OCI-LY7 (cell line): ENCODE results near the gene TCTN3. TPM values are rescaled to one million over a fixed set of nuclear protein-coding genes. Genes with fewer than 3 reads are reported as not detected.
A peak's percentile ranks its signal among the peaks of the same experiment; 100 is the strongest.

Experiments
- Bru-seq: library from RNA; stranded (reverse); fragments of 400-500 nt; gene quantifications from one replicate; lab custom pipeline; 2021; lab: Mats Ljungman, UMichigan
- BruChase-seq, 2 experiments: library from RNA; stranded (reverse); fragments of 400-500 nt; gene quantifications; one replicate each; lab custom pipeline; 2021; lab: Mats Ljungman, UMichigan
- BruUV-seq: library from RNA; stranded (reverse); fragments of 400-500 nt; replicated peaks from 2 replicates; lab custom pipeline; 2021; lab: Mats Ljungman, UMichigan
- CTCF ChIA-PET: fragments of 300-600 bp; sonication (Branson Sonifier 250); formaldehyde crosslinking; loops from one replicate; lab custom pipeline; 2022; ENCODE audit warnings: antibody characterized with exemption; ENCODE audit not compliant: unreplicated experiment; lab: Charles Lee
- POLR2A ChIA-PET: fragments of 300-600 bp; sonication (Branson Sonifier 250); formaldehyde crosslinking; loops from one replicate; lab custom pipeline; 2022; ENCODE audit warnings: antibody characterized with exemption; lab: Charles Lee
- DNase-seq: peaks from one replicate; pipeline ENCODE4 v3.0.0-alpha.2; 2015; ENCODE audit warnings: low spot score
- H2AFZ ChIP-seq: fragments of 200-600 bp; sonication (generic), shearing (Covaris generic); 2 replicates; pipeline ENCODE4 v1.6.1; 2014; ENCODE audit warnings: mild to moderate bottlenecking, antibody characterized with exemption, low read length, moderate library complexity
- H3K27ac ChIP-seq: fragments of 200-600 bp; sonication (generic); 2 replicates; pipeline ENCODE4 v1.5.1; 2014; ENCODE audit warnings: mixed run types, low read depth, mild to moderate bottlenecking, moderate library complexity, low read length, inconsistent platforms; ENCODE audit not compliant: poor library complexity, severe bottlenecking
- H3K36me3 ChIP-seq: fragments of 200-600 bp; sonication (generic); 2 replicates; pipeline ENCODE4 v1.6.1; 2014; ENCODE audit warnings: mild to moderate bottlenecking, antibody characterized with exemption, low read length, moderate library complexity, mixed read lengths; ENCODE audit not compliant: insufficient read depth
- H3K4me1 ChIP-seq: fragments of 200-600 bp; sonication (generic); 2 replicates; pipeline ENCODE4 v1.5.1; 2014; ENCODE audit warnings: mild to moderate bottlenecking, low read length; ENCODE audit not compliant: insufficient read depth, poor library complexity, severe bottlenecking
- H3K4me2 ChIP-seq: fragments of 200-600 bp; sonication (generic); 2 replicates; pipeline ENCODE4 v1.6.1; 2014; ENCODE audit warnings: mild to moderate bottlenecking, low read length
- H3K4me3 ChIP-seq: fragments of 200-600 bp; sonication (generic); 2 replicates; pipeline ENCODE4 v1.5.1; 2014; ENCODE audit warnings: mild to moderate bottlenecking, low read depth, low read length; ENCODE audit not compliant: poor library complexity, severe bottlenecking
- H3K79me2 ChIP-seq: fragments of 200-600 bp; sonication (generic); 2 replicates; pipeline ENCODE4 v1.6.1; 2016; ENCODE audit warnings: low read depth, mild to moderate bottlenecking, low read length, moderate library complexity, mixed read lengths; ENCODE audit not compliant: insufficient read depth
- H3K9me2 ChIP-seq: fragments of 200-600 bp; sonication (generic); 2 replicates; pipeline ENCODE4 v1.6.1; 2016; ENCODE audit warnings: mild to moderate bottlenecking, low read length, mixed read lengths; ENCODE audit not compliant: insufficient read depth
- H3K9me3 ChIP-seq: fragments of 200-600 bp; sonication (generic); 2 replicates; pipeline ENCODE4 v1.6.1; 2014; ENCODE audit warnings: mild to moderate bottlenecking, mixed run types, low read length, mixed read lengths
- H4K20me1 ChIP-seq: fragments of 200-600 bp; sonication (generic); 2 replicates; pipeline ENCODE4 v1.6.1; 2014; ENCODE audit warnings: mild to moderate bottlenecking, antibody characterized with exemption, low read length, moderate library complexity, mixed read lengths; ENCODE audit not compliant: insufficient read depth
- CTCF ChIP-seq: fragments of 200-600 bp; sonication (generic); conservative IDR thresholded peaks from 2 replicates; pipeline ENCODE4 v1.5.1; 2014; ENCODE audit warnings: mild to moderate bottlenecking, antibody characterized with exemption, low read length, moderate library complexity, mixed read lengths
- EZH2phosphoT487 ChIP-seq: fragments of 200-600 bp; sonication (generic); IDR thresholded peaks from 2 replicates; pipeline ENCODE4 v1.6.1; 2018; ENCODE audit warnings: low read depth, borderline replicate concordance, mild to moderate bottlenecking, mixed run types, antibody characterized with exemption, low read length, moderate library complexity, mixed read lengths
- intact Hi-C: fragments of 100-400 bp; cut with micrococcal nuclease; formaldehyde crosslinking; loops from one replicate; pipeline ENCODE4 v1.10.0; 2022; ENCODE audit not compliant: unreplicated experiment
- long read RNA-seq: library from polyadenylated mRNA; stranded (forward); transcript quantifications from one replicate; pipeline ENCODE4 v2.0.0, GENCODE V29; 2022
- total RNA-seq, 2 experiments: library from RNA; depleted of rRNA in 1 of 2; stranded (reverse); fragments of >200 nt in 1 of 2; shearing (Covaris generic) in 1 of 2; gene quantifications; 2 replicates each; pipeline ENCODE4 v1.2.3, GENCODE V29; 2014 to 2022

TCTN3 gene, protein sequence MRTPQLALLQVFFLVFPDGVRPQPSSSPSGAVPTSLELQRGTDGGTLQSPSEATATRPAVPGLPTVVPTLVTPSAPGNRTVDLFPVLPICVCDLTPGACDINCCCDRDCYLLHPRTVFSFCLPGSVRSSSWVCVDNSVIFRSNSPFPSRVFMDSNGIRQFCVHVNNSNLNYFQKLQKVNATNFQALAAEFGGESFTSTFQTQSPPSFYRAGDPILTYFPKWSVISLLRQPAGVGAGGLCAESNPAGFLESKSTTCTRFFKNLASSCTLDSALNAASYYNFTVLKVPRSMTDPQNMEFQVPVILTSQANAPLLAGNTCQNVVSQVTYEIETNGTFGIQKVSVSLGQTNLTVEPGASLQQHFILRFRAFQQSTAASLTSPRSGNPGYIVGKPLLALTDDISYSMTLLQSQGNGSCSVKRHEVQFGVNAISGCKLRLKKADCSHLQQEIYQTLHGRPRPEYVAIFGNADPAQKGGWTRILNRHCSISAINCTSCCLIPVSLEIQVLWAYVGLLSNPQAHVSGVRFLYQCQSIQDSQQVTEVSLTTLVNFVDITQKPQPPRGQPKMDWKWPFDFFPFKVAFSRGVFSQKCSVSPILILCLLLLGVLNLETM
- total RNA-seq (2014; rRNA removed; shearing (Covaris generic)) (9.6 and 10.4 TPM in 2 replicates), total RNA-seq (2022) (14.4 and 18.1 TPM in 2 replicates), Bru-seq, nascent RNA (percentile 72 among the genes with signal in this experiment), BruChase-seq, experiment 1, labeled RNA remaining after a 6-hour chase (percentile 65 among the genes with signal in this experiment), BruChase-seq, experiment 2, labeled RNA remaining after a 2-hour chase (percentile 65 among the genes with signal in this experiment)
- long read RNA-seq, transcript TCTN3-207 (14 exons, 2,739 nt): major isoform, 27 of 32 reads
- long read RNA-seq, partial matches to known transcripts: 1 of 32 reads
- long read RNA-seq, other reads (novel, unspliced or antisense): 4 of 32 reads

DNA sequence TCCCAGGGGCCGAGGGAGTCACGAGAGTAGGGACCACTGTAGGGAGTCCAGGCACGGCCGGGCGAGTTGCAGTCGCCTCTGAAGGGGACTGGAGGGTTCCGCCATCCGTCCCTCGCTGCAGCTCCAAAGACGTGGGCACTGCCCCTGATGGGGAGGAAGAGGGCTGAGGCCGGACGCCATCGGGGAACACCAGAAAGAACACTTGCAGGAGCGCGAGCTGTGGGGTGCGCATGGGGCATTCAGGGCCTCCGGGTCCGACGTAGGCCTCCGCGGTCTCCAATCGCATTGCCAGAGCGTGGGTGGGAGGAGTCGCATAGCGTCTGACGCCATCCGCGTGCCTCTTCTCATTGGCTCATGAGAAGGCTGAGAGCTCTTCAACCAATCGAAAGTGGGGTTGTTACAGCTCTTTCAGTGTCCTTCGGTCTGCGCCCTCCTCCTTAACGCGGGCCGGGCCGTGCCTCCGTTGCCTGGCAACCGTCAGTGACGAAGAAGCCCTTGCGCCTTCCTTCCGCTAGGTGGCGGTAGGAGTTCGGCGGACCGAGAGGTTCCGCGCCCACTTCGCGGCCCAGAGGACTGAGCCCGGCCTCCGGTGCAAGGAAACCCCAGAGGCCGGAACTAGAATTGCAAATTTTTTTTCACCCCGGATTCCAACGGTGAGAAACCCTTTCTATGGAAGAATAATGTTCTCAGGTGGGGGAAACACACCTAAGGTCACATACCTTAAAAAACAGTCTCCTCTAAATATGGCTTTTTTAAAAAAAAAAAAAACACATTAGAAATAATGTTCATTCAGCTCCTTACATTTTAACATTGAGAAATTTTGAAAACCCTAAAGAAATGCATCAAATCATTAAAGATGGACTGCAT lies at the start of gene TCTN3:
TSS of gene TCTN3 (minus strand) at position 260 of the 867 bp plus-strand sequence. CDS start at position 232, 28 bp downstream.
- peak within 1 kb of the TSS; percentile 73 for H2AFZ ChIP-seq
- peaks cover 11% of the 10 kb centered on the region for H3K79me2 ChIP-seq
- no peaks in the 10 kb centered on the region for H3K9me2 ChIP-seq
- H3K4me1 ChIP-seq: peaks cover 22% of the 10 kb centered on the region
- H3K9me3 ChIP-seq: 0 out of 2 replicates have a peak, but pooled peaks cover 8% of the 10 kb centered on the region
- BruUV-seq: no TSS peak
- H3K27ac ChIP-seq: no peak within 1 kb of the TSS
- TF ChIP-seq EZH2phosphoT487 (no peak), CTCF (peak; percentile 98)
- no peaks in the 10 kb centered on the region for H4K20me1 ChIP-seq
- H3K4me2 ChIP-seq: peak within 1 kb of the TSS; percentile 98
- peaks cover 29% of the 10 kb centered on the region for H3K36me3 ChIP-seq
- peak; percentile 100 for DNase-seq
- CTCF ChIA-PET: interaction anchor here (0.6 to 3.9 kb wide), 26 partner anchors 8 to 1707 kb away, joined by 3 to 88 read pairs (median 4); partner anchors contain the start of gene ENTPD1
- POLR2A ChIA-PET: interaction anchor here (0.6 to 4.4 kb wide), 17 partner anchors 9 to 246 kb away, joined by 3 to 34 read pairs (median 4); partner anchors contain the start of gene ENTPD1
- intact Hi-C loops: loop anchor here (1.0 to 2.0 kb wide), 5 partner anchors 62 to 527 kb away; partner anchors contain the start of gene ENTPD1
- H3K4me3 ChIP-seq: peak within 1 kb of the TSS; percentile 83

GRCh38 chr10:95742962-95743535 lies 49.3 kb upstream of the TCTN3 start:
- no peaks in the 10 kb centered on the region for H4K20me1 ChIP-seq
- no peak overlapping the region for H3K4me3 ChIP-seq
- H3K79me2 ChIP-seq: no peaks in the 10 kb centered on the region
- peak overlapping the region; percentile 53 for H3K4me2 ChIP-seq
- intact Hi-C loops: loop anchor here (2.0 kb wide), 1 partner anchor 14 kb away; the partner anchor contains the start of gene ENTPD1
- no peak overlapping the region for H3K27ac ChIP-seq
- no peak for TF ChIP-seq EZH2phosphoT487
- no peak for TF ChIP-seq CTCF
- BruUV-seq: no TSS peak
- H3K36me3 ChIP-seq: no peaks in the 10 kb centered on the region
- H3K4me1 ChIP-seq: peaks cover 29% of the 10 kb centered on the region
- DNase-seq: no peak
- peaks cover 17% of the 10 kb centered on the region; the same call in 1 of the 2 replicates for H3K9me3 ChIP-seq
- CTCF ChIA-PET: no interaction called here
- H3K9me2 ChIP-seq: no peaks in the 10 kb centered on the region
- POLR2A ChIA-PET: interaction anchor here (1.1 to 2.7 kb wide), 4 partner anchors 13 to 49 kb away, joined by 3 to 26 read pairs (median 7); partner anchors contain the start of genes ENTPD1 and TCTN3
- H2AFZ ChIP-seq: peak overlapping the region; percentile 97
